Spleen (tissue), 11 donors: ENCODE results near the gene BRD8. TPM values are rescaled to one million over a fixed set of nuclear protein-coding genes. Genes with fewer than 3 reads are reported as not detected.
A peak's percentile ranks its signal among the peaks of the same experiment; 100 is the strongest.
"Not testable (repeated sequence)": the region's sequence is repeated elsewhere in the genome, so short reads cannot be mapped to it uniquely, and the experiment has no call there.

ENCODE experiments used
- DNase-seq: peaks from one replicate; pipeline ENCODE4 v3.0.0-alpha.2; 2020
- H3K27ac ChIP-seq, 8 donors: fragments of 200-600 bp; sonication (generic) in 7 of 8; 1 replicate in 4 of 8; 2 replicates in 4 of 8; pipeline versions ENCODE4 v1.5.0 to v1.8.0; 2016 to 2021; ENCODE audit warnings: inconsistent platforms in 4 of 8, mild to moderate bottlenecking in 4 of 8, moderate library complexity in 1 of 8
- H3K27me3 ChIP-seq, 7 donors: fragments of 200-600 bp; sonication (generic) in 6 of 7; replicated peaks in 1 of 7; 1 replicate in 4 of 7; 2 replicates in 3 of 7; pipeline versions ENCODE4 v1.5.0 to v1.8.0; 2016 to 2021; ENCODE audit warnings: inconsistent platforms in 3 of 7, mild to moderate bottlenecking in 1 of 7
- H3K36me3 ChIP-seq, 6 donors: fragments of 200-600 bp; sonication (generic) in 5 of 6; 1 replicate in 4 of 6; 2 replicates in 2 of 6; pipeline versions ENCODE4 v1.5.0 to v1.8.0; 2016 to 2021; ENCODE audit warnings: inconsistent platforms in 2 of 6
- H3K4me1 ChIP-seq, 6 donors: fragments of 200-600 bp; sonication (generic) in 5 of 6; 1 replicate in 3 of 6; 2 replicates in 3 of 6; pipeline versions ENCODE4 v1.5.0 to v1.8.0; 2016 to 2021; ENCODE audit warnings: inconsistent platforms in 3 of 6
- H3K4me3 ChIP-seq, 8 donors: fragments of 200-600 bp; sonication (generic) in 7 of 8; 1 replicate in 4 of 8; 2 replicates in 4 of 8; pipeline versions ENCODE4 v1.5.0 to v1.8.0; 2016 to 2021; ENCODE audit warnings: inconsistent platforms in 4 of 8, mild to moderate bottlenecking in 4 of 8, moderate library complexity in 2 of 8
- H3K9me3 ChIP-seq, 8 donors: fragments of 200-600 bp; sonication (generic) in 7 of 8; 1 replicate in 4 of 8; 2 replicates in 4 of 8; pipeline versions ENCODE4 v1.5.0 to v1.8.0; 2016 to 2021; ENCODE audit warnings: inconsistent platforms in 4 of 8
- POLR2A ChIP-seq, 3 donors: fragments of 450-650 bp; IDR thresholded peaks; one replicate each; pipeline ENCODE4 v1.5.1; 2017; ENCODE audit warnings: antibody characterized with exemption in 3 of 3, mild to moderate bottlenecking in 1 of 3
- POLR2AphosphoS5 ChIP-seq, 3 donors: sonication (generic); formaldehyde crosslinking; IDR thresholded peaks; one replicate each; pipeline ENCODE4 v1.5.1; 2017; ENCODE audit warnings: antibody characterized with exemption in 3 of 3
- WGBS, 5 donors: extraction: QIAGEN DNeasy Blood & Tissue Kit in 3 of 5; methylation state at CpG; one replicate each; pipeline versions ENCODE4 v1.1.5 to v1.1.7; 2013 to 2018; 5-methylcytosine and 5-hydroxymethylcytosine counted together
- intact Hi-C: fragments of 100-400 bp; cut with DNase I; formaldehyde crosslinking; loops from one replicate; pipeline ENCODE4 v1.15.0; 2023; ENCODE audit warnings: low total_unique reads
- polyA plus RNA-seq, 3 donors: library from polyadenylated mRNA; stranded (reverse); fragments of 200-250 nt; gene quantifications; one replicate each; pipeline ENCODE4 v1.2.1, GENCODE V29; 2013
- total RNA-seq, 7 donors: library from RNA; depleted of rRNA in 3 of 7; stranded (reverse); fragments of >200 nt in 3 of 7; fragmentation: NEBNext Ultra II Directional in 4 of 7; extraction: Animal tissue kit (Norgen Biotek cat#: 25700) in 4 of 7; gene quantifications; one replicate each; pipeline versions ENCODE4 v1.1.0 to v1.2.1, GENCODE V29; 2016 to 2021
- TF ChIP-seq, protein P1 (sequence below), 11 experiments: fragments of 200-600 bp in 7 of 11; fragments of 450-650 bp in 4 of 11; sonication (generic) in 4 of 11; IDR thresholded peaks in 8 of 11; conservative IDR thresholded peaks in 3 of 11; 1 replicate in 7 of 11; 2 replicates in 4 of 11; pipeline versions ENCODE4 v1.4.0 to v1.8.0; 2016 to 2021; ENCODE audit warnings: antibody characterized with exemption in 11 of 11, inconsistent platforms in 4 of 11, mild to moderate bottlenecking in 1 of 11
- donor health status: healthy with polysubstance abuse.
- donor health status: DM: no; HTN: no; CAD: no; lungs with moderate emphysema.
- donor health status: DM: no; HTN: no; CAD: no.
- donor health status: Bipolar disorder and iron deficiency.
- donor health status: healthy.
- donor health status: DM: no; HTN: no; CAD: no.
- donor health status: DM: yes; HTN: yes; CAD: no.

The BRD8 gene
- total and polyA plus RNA-seq, 10 donors = 20.5 to 78.6 (median 52.6) TPM

DNA sequence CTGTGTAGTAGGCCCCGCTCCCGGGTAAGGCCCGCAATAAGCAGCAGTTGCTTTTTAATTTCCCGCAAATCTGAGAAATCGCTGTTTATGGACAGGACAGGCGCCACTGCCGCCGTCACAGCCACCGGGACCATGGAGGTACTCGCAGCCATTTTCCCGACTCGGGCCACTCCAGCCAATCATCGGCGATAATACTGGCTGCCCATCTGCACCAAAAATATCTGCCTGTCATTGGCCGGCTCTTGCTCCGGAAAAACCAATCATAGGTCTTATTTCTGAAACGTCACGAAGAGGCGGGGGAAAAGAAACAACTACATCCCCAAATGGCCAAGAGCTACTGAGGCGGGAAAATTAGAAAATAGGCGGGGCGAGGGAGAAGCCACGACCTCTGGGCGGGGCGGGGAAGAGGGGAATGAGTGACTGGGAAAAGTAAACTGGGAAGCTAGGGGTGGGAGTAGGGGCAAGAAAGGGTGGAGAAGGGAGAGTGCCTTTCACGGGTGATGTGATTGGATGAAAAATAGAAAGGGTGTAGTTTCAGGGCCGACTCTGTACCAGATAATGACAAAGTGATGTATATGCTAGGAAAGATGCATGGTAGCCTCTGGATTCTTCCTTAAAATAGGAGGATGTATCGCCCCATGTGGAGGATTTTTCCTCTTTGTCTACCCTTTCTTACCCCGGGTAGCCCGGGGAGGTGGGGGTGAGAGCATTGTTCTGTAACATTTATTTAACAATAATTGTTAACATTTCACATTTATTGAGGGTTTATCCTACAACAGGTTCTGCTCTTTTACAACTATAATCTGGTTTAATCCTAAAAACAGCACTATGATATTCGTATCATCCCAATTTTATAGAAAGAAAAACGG, 35.0 kb upstream of the BRD8 start, which contains the start of gene CDC23:
CDC23 (minus strand) TSS at position 163 of the 869 bp plus-strand sequence; CDS start at position 152, 11 bp downstream.
- TF ChIP-seq, protein P1, sequence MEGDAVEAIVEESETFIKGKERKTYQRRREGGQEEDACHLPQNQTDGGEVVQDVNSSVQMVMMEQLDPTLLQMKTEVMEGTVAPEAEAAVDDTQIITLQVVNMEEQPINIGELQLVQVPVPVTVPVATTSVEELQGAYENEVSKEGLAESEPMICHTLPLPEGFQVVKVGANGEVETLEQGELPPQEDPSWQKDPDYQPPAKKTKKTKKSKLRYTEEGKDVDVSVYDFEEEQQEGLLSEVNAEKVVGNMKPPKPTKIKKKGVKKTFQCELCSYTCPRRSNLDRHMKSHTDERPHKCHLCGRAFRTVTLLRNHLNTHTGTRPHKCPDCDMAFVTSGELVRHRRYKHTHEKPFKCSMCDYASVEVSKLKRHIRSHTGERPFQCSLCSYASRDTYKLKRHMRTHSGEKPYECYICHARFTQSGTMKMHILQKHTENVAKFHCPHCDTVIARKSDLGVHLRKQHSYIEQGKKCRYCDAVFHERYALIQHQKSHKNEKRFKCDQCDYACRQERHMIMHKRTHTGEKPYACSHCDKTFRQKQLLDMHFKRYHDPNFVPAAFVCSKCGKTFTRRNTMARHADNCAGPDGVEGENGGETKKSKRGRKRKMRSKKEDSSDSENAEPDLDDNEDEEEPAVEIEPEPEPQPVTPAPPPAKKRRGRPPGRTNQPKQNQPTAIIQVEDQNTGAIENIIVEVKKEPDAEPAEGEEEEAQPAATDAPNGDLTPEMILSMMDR (IDR thresholded peaks at IDR 0.05 in 8 of 11, conservative IDR thresholded peaks at IDR 0.05 in 3 of 11) = no peak
- peak; percentile 81 to 92 (median 89) for TF ChIP-seq POLR2AphosphoS5 (IDR thresholded peaks at IDR 0.05)
- no peak for TF ChIP-seq POLR2A (IDR thresholded peaks at IDR 0.05)
- no peaks in the 10 kb centered on the region for H3K27me3 ChIP-seq
- peaks cover 0 to 28% (median 6%) of the 10 kb centered on the region in 6 donors for H3K36me3 ChIP-seq
- no peaks in the 10 kb centered on the region for H3K9me3 ChIP-seq
- peak; percentile 94 for DNase-seq
- H3K4me3 ChIP-seq = peak within 1 kb of the TSS; percentile 91 to 99 (median 96)
- 1 to 2% (median 1%) methylated on average over 29 to 32 of the region's 32 CpGs for WGBS, 5 donors
- H3K27ac ChIP-seq = peak within 1 kb of the TSS in 7 of 8 donors; percentile 74 to 90 (median 85)
- intact Hi-C loops = no loop called here
- H3K4me1 ChIP-seq = peaks cover 22 to 41% (median 35%) of the 10 kb centered on the region in 6 donors

GRCh38 chr5:138212828-138213160, 34.4 kb upstream of the BRD8 start:
- intact Hi-C loops = no loop called here
- Histone ChIP-seq H3K9me3 (no peaks in the 10 kb centered on the region), H3K36me3 (peaks cover 0 to 34% (median 6%) of the 10 kb centered on the region in 6 donors), H3K4me3 (peak overlapping the region; percentile 91 to 99 (median 96)), H3K27ac (peak overlapping the region in 7 of 8 donors; percentile 74 to 90 (median 85)), H3K27me3 (no peaks in the 10 kb centered on the region), H3K4me1 (peaks cover 22 to 46% (median 35%) of the 10 kb centered on the region in 6 donors)
- WGBS, 5 donors = 0 to 3% (median 0%) methylated on average over 1 to 8 of the region's 8 CpGs
- DNase-seq = no peak
- TF ChIP-seq, protein P1 (IDR thresholded peaks at IDR 0.05 in 8 of 11, conservative IDR thresholded peaks at IDR 0.05 in 3 of 11) = no peak
- TF ChIP-seq POLR2AphosphoS5 (IDR thresholded peaks at IDR 0.05) = no peak
- no peak for TF ChIP-seq POLR2A (IDR thresholded peaks at IDR 0.05)

DNA sequence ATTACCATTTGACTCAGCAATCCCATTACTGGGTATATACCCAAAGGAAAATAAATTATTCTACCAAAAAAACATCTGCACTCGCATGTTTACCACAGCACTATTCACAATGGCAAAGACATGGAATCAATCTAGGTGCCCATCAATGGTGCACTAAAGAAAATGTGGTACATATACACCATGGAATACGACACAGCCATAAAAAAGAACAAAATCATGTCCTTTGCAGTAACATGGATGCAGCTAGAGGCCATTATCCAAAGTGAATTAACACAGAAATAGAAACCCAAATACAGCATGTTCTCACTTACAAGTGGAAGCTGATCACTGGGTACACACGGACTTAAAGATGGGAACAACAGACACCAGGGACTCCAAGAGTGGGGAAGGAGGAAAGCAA, 32.6 kb upstream of the BRD8 start:
- Histone ChIP-seq H3K4me1 (peaks cover 22 to 46% (median 35%) of the 10 kb centered on the region in 6 donors), H3K27ac (no peak overlapping the region), H3K27me3 (no peaks in the 10 kb centered on the region), H3K36me3 (peaks cover 0 to 52% (median 8%) of the 10 kb centered on the region in 6 donors), H3K4me3 (no peak overlapping the region), H3K9me3 (no peaks in the 10 kb centered on the region)
- 85 to 94% (median 92%) methylated on average over 3 of the region's 3 CpGs for WGBS, 5 donors
- TF ChIP-seq POLR2AphosphoS5 (IDR thresholded peaks at IDR 0.05) = no peak
- TF ChIP-seq, protein P1 (IDR thresholded peaks at IDR 0.05 in 8 of 11, conservative IDR thresholded peaks at IDR 0.05 in 3 of 11) = no peak
- no peak for TF ChIP-seq POLR2A (IDR thresholded peaks at IDR 0.05)
- no peak for DNase-seq
- intact Hi-C loops = no loop called here

GRCh38 chr5:138193859-138194258, 15.4 kb upstream of the BRD8 start:
- WGBS, 5 donors = 76 to 90% (median 86%) methylated on average over 6 to 8 of the region's 8 CpGs
- H3K36me3 ChIP-seq = peaks cover 3 to 96% (median 84%) of the 10 kb centered on the region in 6 donors
- intact Hi-C loops = not testable (repeated sequence)

More at GRCh38 chr5:138193859-138194258, 15.4 kb upstream of the BRD8 start:
- not testable (repeated sequence) for DNase-seq, H3K4me1 ChIP-seq, H3K27ac ChIP-seq, H3K27me3 ChIP-seq, H3K9me3 ChIP-seq, H3K4me3 ChIP-seq
